Measurements from ENCODE around the gene CPNE4.

GRCh38 chr3:131622726-131623125, 412.1 kb downstream of the CPNE4 start:
- no peak for TF ChIP-seq KDM1A (IDR thresholded peaks at IDR 0.05)
- TF ChIP-seq NCOA1 (IDR thresholded peaks at IDR 0.05; ENCODE audit: low read depth), result no peak
- no peak for TF ChIP-seq EZH2 (IDR thresholded peaks at IDR 0.05; ENCODE audit: borderline replicate concordance, low read depth, low read length)
- no peak for TF ChIP-seq NCOA6 (IDR thresholded peaks at IDR 0.05)
- TF ChIP-seq RBFOX2 (IDR thresholded peaks at IDR 0.05; ENCODE audit: low read depth, low read length), result no peak
- TF ChIP-seq PTTG1 (tag; IDR thresholded peaks at IDR 0.05; ENCODE audit: low read depth), result no peak
- no peak for TF ChIP-seq CREM (IDR thresholded peaks at IDR 0.05; ENCODE audit: low read depth)
- TF ChIP-seq GTF3C2 (IDR thresholded peaks at IDR 0.05; ENCODE audit: borderline replicate concordance, extremely low read depth, insufficient read length), result no peak
- no peak for TF ChIP-seq BHLHE40 (IDR thresholded peaks at IDR 0.05; ENCODE audit: low read length)
- no peak for TF ChIP-seq GABPB1 (CRISPR knock-in tag; IDR thresholded peaks at IDR 0.05)
- TF ChIP-seq, protein P1, sequence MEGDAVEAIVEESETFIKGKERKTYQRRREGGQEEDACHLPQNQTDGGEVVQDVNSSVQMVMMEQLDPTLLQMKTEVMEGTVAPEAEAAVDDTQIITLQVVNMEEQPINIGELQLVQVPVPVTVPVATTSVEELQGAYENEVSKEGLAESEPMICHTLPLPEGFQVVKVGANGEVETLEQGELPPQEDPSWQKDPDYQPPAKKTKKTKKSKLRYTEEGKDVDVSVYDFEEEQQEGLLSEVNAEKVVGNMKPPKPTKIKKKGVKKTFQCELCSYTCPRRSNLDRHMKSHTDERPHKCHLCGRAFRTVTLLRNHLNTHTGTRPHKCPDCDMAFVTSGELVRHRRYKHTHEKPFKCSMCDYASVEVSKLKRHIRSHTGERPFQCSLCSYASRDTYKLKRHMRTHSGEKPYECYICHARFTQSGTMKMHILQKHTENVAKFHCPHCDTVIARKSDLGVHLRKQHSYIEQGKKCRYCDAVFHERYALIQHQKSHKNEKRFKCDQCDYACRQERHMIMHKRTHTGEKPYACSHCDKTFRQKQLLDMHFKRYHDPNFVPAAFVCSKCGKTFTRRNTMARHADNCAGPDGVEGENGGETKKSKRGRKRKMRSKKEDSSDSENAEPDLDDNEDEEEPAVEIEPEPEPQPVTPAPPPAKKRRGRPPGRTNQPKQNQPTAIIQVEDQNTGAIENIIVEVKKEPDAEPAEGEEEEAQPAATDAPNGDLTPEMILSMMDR (IDR thresholded peaks at IDR 0.05 in 2 of 3, conservative IDR thresholded peaks at IDR 0.05 in 1 of 3; ENCODE audit: insufficient read depth in 2 of 3, low read depth in 1 of 3, low read length in 3 of 3), result no peak
- TF ChIP-seq PRMT5 (CRISPR knock-in tag; IDR thresholded peaks at IDR 0.05), result no peak
- TF ChIP-seq FOXP4 (CRISPR knock-in tag; IDR thresholded peaks at IDR 0.05; ENCODE audit: borderline replicate concordance), result no peak

All from K562 (cell line).